Lower lobe of right lung (tissue), 2 donors: Measurements from ENCODE around the gene GLB1L3. TPM values are rescaled to one million over a fixed set of nuclear protein-coding genes. Genes with fewer than 3 reads are reported as not detected.
"Not testable (repeated sequence)": the region's sequence is repeated elsewhere in the genome, so short reads cannot be mapped to it uniquely, and the experiment has no call there.

ENCODE experiments used
- ATAC-seq, 2 donors: fragments of 200-7000 bp; cut with Tn5 transposase; one replicate each; pipeline ENCODE4 v1.9.1; 2020 to 2022; ENCODE audit warnings: mild to moderate bottlenecking in 2 of 2, moderate library complexity in 2 of 2
- DNase-seq: peaks from one replicate; pipeline ENCODE4 v3.0.0-alpha.2; 2020
- H3K27ac ChIP-seq: fragments of 200-600 bp; one replicate; pipeline ENCODE4 v1.8.0; 2022
- H3K27me3 ChIP-seq: fragments of 200-600 bp; one replicate; pipeline ENCODE4 v1.8.0; 2022; ENCODE audit warnings: low read depth
- H3K36me3 ChIP-seq: fragments of 200-600 bp; one replicate; pipeline ENCODE4 v1.8.0; 2022; ENCODE audit warnings: mild to moderate bottlenecking
- H3K4me1 ChIP-seq: fragments of 200-600 bp; one replicate; pipeline ENCODE4 v1.8.0; 2022
- H3K4me3 ChIP-seq: fragments of 200-600 bp; one replicate; pipeline ENCODE4 v1.8.0; 2022; ENCODE audit warnings: mild to moderate bottlenecking
- H3K9me3 ChIP-seq: fragments of 200-600 bp; one replicate; pipeline ENCODE4 v1.8.0; 2022
- intact Hi-C: fragments of 100-400 bp; cut with DNase I; formaldehyde crosslinking; loops from one replicate; pipeline ENCODE4 v1.11.0; 2022
- total RNA-seq: library from RNA; stranded (reverse); fragmentation: NEBNext Ultra II Directional; extraction: Animal tissue kit (Norgen Biotek cat#: 25700); gene quantifications from one replicate; pipeline ENCODE4 v1.2.1, GENCODE V29; 2021
- TF ChIP-seq, protein P1 (sequence below): fragments of 200-600 bp; IDR thresholded peaks from one replicate; pipeline ENCODE4 v1.8.0; 2022; ENCODE audit warnings: antibody characterized with exemption, mild to moderate bottlenecking
- donor health status: DM: no; HTN: yes; CAD: no; lungs with severe emphysema.

Gene GLB1L3
- total RNA-seq, 1 donor from 2014 or later, result 0.27 TPM

DNA sequence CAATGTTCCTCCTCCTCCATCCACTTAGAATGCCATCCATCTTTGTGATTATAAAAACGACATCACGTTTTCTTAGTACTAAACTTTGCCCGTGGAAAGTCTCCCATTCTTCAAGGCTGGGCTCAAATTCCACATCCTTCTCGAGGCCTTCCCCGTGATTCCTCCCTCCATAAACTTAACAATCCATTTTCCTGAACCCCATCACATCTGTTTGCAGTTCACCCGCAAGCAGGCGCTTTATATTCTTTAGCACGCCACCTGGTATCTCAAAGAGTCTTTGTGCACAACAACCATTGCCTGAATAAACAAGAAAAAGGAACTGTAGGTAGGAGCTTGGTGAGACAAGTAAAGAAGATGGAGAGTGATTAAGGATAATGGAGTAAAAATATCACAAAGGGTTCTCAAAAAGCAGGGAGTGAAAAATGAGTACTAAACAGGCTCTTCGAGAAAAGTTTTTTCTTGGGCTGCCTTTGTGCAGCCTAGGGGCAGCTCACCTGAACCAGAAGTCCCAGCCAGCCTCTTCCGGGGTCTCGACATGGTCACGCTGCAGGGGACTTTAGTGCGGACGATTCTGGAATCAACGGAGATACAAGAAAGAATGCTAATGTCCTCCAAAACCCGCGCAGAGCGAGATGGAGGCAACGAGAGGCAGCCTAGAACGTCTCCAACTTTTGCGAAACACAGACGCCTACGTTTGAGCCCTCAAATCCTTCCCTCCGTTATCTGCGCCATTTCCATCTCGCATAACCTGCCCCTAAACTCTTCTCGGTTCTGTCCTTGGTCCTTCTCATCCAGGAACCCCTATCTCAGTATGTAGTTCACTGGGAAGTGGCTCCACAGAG lies 23.6 kb upstream of the GLB1L3 start:
- DNase-seq (no peak), ATAC-seq (peak; percentile 9 to 35)
- Histone ChIP-seq H3K9me3 (no peaks in the 10 kb centered on the region), H3K4me3 (peak overlapping the region; percentile 88), H3K27me3 (no peaks in the 10 kb centered on the region), H3K4me1 (peaks cover 40% of the 10 kb centered on the region), H3K27ac (peak overlapping the region; percentile 80), H3K36me3 (peaks cover 50% of the 10 kb centered on the region)
- intact Hi-C loops, result no loop called here
- TF ChIP-seq, protein P1, sequence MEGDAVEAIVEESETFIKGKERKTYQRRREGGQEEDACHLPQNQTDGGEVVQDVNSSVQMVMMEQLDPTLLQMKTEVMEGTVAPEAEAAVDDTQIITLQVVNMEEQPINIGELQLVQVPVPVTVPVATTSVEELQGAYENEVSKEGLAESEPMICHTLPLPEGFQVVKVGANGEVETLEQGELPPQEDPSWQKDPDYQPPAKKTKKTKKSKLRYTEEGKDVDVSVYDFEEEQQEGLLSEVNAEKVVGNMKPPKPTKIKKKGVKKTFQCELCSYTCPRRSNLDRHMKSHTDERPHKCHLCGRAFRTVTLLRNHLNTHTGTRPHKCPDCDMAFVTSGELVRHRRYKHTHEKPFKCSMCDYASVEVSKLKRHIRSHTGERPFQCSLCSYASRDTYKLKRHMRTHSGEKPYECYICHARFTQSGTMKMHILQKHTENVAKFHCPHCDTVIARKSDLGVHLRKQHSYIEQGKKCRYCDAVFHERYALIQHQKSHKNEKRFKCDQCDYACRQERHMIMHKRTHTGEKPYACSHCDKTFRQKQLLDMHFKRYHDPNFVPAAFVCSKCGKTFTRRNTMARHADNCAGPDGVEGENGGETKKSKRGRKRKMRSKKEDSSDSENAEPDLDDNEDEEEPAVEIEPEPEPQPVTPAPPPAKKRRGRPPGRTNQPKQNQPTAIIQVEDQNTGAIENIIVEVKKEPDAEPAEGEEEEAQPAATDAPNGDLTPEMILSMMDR, result no peak

DNA sequence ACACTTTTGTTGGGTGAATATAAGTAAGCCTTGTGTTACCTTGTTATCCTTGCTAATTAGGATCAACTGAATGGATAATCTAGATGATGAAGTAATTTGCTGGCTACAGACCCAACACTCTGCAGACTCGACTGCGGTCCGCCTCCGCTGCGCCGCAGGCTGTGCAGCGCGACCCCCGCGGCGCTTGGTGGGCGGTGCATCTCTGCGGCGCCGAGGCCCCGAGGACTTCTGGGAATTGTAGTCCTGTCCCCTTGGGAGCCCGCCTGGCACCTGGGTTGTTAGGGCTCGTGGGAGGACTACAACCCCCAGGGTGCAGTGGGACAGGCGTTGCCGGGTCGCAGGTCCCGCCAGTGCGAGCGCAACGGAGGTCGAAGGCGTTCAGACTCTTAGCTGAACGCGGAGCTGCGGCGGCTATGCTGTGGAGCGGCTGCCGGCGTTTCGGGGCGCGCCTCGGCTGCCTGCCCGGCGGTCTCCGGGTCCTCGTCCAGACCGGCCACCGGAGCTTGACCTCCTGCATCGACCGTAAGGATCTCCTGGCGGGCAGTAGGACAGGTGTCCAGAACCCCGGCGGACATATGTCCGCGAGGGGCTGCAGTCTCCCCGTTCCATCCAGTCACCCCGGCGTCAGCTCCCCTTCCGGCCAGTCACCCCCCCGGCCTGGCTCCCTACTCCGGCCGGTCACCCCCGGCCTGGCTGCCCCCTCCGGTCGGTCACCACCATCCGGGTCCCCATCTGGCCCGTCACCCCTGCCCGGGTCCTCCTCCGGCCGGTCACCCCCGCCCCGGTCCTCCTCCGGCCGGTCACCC lies 22.8 kb upstream of the GLB1L3 start, which contains the start of the genes ACAD8 and THYN1:
Gene ACAD8, plus strand, starts transcription at position 381 of the 806 bp plus-strand sequence. Its CDS starts 33 bp downstream, at position 414.
Gene THYN1, minus strand, starts transcription at position 165 of the 806 bp plus-strand sequence. CDS start 470 bp downstream, outside the sequence.
- peak; percentile 100 for ATAC-seq
- H3K4me3 ChIP-seq, result peak within 1 kb of the TSS; percentile 88
- TF ChIP-seq, protein P1, result peak; percentile 55
- no peaks in the 10 kb centered on the region for H3K9me3 ChIP-seq
- peak; percentile 98 for DNase-seq
- peak within 1 kb of the TSS; percentile 80 for H3K27ac ChIP-seq
- peaks cover 46% of the 10 kb centered on the region for H3K4me1 ChIP-seq
- H3K27me3 ChIP-seq, result no peaks in the 10 kb centered on the region
- intact Hi-C loops, result no loop called here
- peaks cover 50% of the 10 kb centered on the region for H3K36me3 ChIP-seq

DNA sequence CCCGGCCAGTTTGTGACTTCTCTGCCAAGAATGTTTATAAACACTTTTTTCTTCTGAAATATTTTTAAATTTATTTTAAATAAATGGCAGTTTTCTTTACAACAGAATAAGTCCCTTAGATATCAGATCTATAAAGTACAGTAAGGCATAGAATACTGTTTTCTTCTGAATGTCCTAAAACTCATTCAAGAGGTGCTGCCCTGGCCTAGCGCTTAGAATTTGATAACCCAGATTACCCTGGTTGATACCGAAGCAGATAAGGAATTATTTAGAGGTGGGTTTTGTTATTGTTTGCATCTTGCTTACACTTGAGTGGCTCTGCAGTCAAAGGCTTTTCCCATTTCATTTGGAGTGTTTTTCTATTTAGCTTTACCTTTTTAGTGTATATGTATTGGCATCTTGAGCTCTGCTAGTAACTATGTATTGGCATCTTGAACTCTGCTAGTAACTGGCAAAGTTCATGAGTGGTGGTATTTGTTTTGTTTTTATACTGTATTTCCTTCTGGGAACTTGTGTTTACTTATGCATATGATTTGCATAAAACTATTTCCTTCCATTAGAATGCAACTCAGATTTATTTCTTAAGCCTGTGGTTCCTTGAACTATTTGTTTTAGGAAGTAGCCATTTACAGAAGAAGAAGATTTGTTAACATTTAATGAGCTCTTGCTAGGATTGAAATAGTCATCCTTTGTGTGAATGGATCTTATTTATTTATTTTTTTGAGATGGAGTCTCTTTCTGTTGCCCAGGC lies 21.6 kb upstream of the GLB1L3 start:
- intact Hi-C loops, result no loop called here
- Histone ChIP-seq H3K27me3 (no peaks in the 10 kb centered on the region), H3K36me3 (peaks cover 50% of the 10 kb centered on the region), H3K4me3 (peak overlapping the region; percentile 88), H3K9me3 (no peaks in the 10 kb centered on the region), H3K4me1 (peaks cover 46% of the 10 kb centered on the region), H3K27ac (no peak overlapping the region)
- ATAC-seq, result no peak
- no peak for DNase-seq
- TF ChIP-seq, protein P1, result no peak

DNA sequence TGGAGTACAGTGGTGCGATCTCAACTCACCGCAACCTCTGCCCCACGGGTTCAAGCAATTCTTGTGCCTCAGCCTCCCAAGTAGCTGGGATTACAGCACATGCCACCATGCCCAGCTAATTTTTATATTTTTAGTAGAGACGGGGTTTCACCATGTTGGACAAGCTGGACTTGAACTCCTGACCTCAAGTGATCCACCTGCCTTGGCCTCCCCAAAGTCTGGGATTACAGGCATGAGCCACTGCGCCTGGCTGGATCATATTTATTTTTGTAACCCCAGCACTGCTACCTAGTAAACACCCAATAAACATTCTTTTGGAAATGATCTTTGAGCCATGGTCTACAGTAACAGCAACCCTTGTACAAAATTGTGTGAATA lies 21.0 kb upstream of the GLB1L3 start:
- H3K27me3 ChIP-seq, H3K9me3 ChIP-seq, DNase-seq, ATAC-seq, H3K4me3 ChIP-seq, intact Hi-C loops, H3K27ac ChIP-seq: not testable (repeated sequence)
- Histone ChIP-seq H3K36me3 (peaks cover 50% of the 10 kb centered on the region), H3K4me1 (peaks cover 46% of the 10 kb centered on the region)

DNA sequence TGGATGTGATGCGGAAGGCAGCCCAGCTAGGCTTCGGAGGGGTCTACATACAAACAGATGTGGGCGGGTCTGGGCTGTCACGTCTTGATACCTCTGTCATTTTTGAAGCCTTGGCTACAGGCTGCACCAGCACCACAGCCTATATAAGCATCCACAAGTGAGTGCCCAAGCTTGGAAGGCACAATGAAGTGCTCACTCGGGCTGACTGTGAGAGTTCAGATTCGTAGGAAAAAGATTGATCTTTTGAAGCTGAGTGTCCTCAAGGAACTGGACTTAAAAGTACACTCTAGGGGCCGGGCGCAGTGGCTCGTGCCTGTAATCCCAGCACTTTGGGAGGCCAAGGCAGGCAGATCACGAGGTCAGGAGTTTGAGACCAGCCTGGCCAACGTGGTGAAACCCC lies 19.1 kb upstream of the GLB1L3 start:
- no peaks in the 10 kb centered on the region for H3K9me3 ChIP-seq
- H3K27ac ChIP-seq, result no peak overlapping the region
- no peak for DNase-seq
- peaks cover 58% of the 10 kb centered on the region for H3K36me3 ChIP-seq
- no peaks in the 10 kb centered on the region for H3K27me3 ChIP-seq
- TF ChIP-seq, protein P1, result no peak
- H3K4me1 ChIP-seq, result peaks cover 30% of the 10 kb centered on the region
- intact Hi-C loops, result no loop called here
- no peak for ATAC-seq
- H3K4me3 ChIP-seq, result no peak overlapping the region
